OCI-LY1 (cell line): ENCODE results near the gene PAGR1.
A peak's percentile ranks its signal among the peaks of the same experiment; 100 is the strongest.

Experiments used
- H2AFZ ChIP-seq: fragments of 200-600 bp; sonication (generic), shearing (Covaris generic); 2 replicates; pipeline ENCODE4 v1.6.0; 2014; ENCODE audit warnings: antibody characterized with exemption, mild to moderate bottlenecking, low read length
- H3F3A ChIP-seq: fragments of 200-600 bp; sonication (generic), shearing (Covaris generic); 2 replicates; pipeline ENCODE4 v1.6.0; 2014; ENCODE audit warnings: mild to moderate bottlenecking, antibody characterized with exemption, low read length, moderate library complexity; ENCODE audit not compliant: insufficient read depth
- H3K27ac ChIP-seq: fragments of 200-600 bp; sonication (generic); 2 replicates; pipeline ENCODE4 v1.5.1; 2014; ENCODE audit warnings: low read length, mixed run types, mild to moderate bottlenecking, low read depth; ENCODE audit not compliant: poor library complexity, severe bottlenecking
- H3K27me3 ChIP-seq: fragments of 200-600 bp; sonication (generic); 2 replicates; pipeline ENCODE4 v1.6.0; 2014; ENCODE audit warnings: antibody characterized with exemption, mild to moderate bottlenecking, low read length, moderate library complexity; ENCODE audit not compliant: insufficient read depth
- H3K36me3 ChIP-seq: fragments of 200-600 bp; sonication (generic); 2 replicates; pipeline ENCODE4 v1.6.1; 2014; ENCODE audit warnings: mild to moderate bottlenecking, antibody characterized with exemption, low read length, moderate library complexity, mixed read lengths; ENCODE audit not compliant: insufficient read depth
- H3K4me1 ChIP-seq: fragments of 200-600 bp; sonication (generic); 2 replicates; pipeline ENCODE4 v1.5.1; 2014; ENCODE audit warnings: mild to moderate bottlenecking, low read length, moderate library complexity; ENCODE audit not compliant: insufficient read depth, severe bottlenecking
- H3K4me2 ChIP-seq: fragments of 200-600 bp; sonication (generic), shearing (Covaris generic); 2 replicates; pipeline ENCODE4 v1.6.1; 2014; ENCODE audit warnings: low read length
- H3K4me3 ChIP-seq: fragments of 200-600 bp; sonication (generic); 2 replicates; pipeline ENCODE4 v1.5.1; 2014; ENCODE audit warnings: low read length, low read depth, mild to moderate bottlenecking, mixed read lengths; ENCODE audit not compliant: poor library complexity, severe bottlenecking
- H3K79me2 ChIP-seq: fragments of 200-600 bp; shearing (Covaris generic); 2 replicates; pipeline ENCODE4 v1.6.1; 2016; ENCODE audit warnings: mixed run types, low read length, mixed read lengths; ENCODE audit not compliant: insufficient read depth
- H3K9ac ChIP-seq: fragments of 200-600 bp; sonication (generic), shearing (Covaris generic); 2 replicates; pipeline ENCODE4 v1.6.1; 2014; ENCODE audit warnings: mild to moderate bottlenecking, low read length, mixed read lengths
- H3K9me2 ChIP-seq: fragments of 200-600 bp; sonication (generic), shearing (Covaris generic); 2 replicates; pipeline ENCODE4 v1.6.1; 2014; ENCODE audit warnings: low read depth, mild to moderate bottlenecking, low read length, mixed read lengths
- H3K9me3 ChIP-seq: fragments of 200-600 bp; shearing (Covaris generic); 2 replicates; pipeline ENCODE4 v1.6.1; 2014; ENCODE audit warnings: low read length, mixed read lengths
- H4K20me1 ChIP-seq: fragments of 200-600 bp; sonication (generic), shearing (Covaris generic); 2 replicates; pipeline ENCODE4 v1.6.0; 2016; ENCODE audit warnings: mild to moderate bottlenecking, low read length; ENCODE audit not compliant: insufficient read depth
- CTCF ChIP-seq: fragments of 200-600 bp; sonication (generic), shearing (Covaris generic); IDR thresholded peaks from 2 replicates; pipeline ENCODE4 v1.5.1; 2017; ENCODE audit warnings: mild to moderate bottlenecking, antibody characterized with exemption, low read length, moderate library complexity, mixed read lengths
- EZH2 ChIP-seq: fragments of 200-600 bp; sonication (generic), shearing (Covaris generic); IDR thresholded peaks from 2 replicates; pipeline ENCODE4 v1.8.0; 2017; ENCODE audit warnings: borderline replicate concordance, mixed run types, mild to moderate bottlenecking, antibody characterized with exemption, low read length, moderate library complexity, mixed read lengths

The PAGR1 gene

GRCh38 chr16:29806641-29807425 is 9.1 kb upstream of the PAGR1 start:
- H3K9me3 ChIP-seq: no peaks in the 10 kb centered on the region
- no peaks in the 10 kb centered on the region for H3K9me2 ChIP-seq
- H3K9ac ChIP-seq: peak overlapping the region; percentile 81
- H4K20me1 ChIP-seq: no peaks in the 10 kb centered on the region
- peak overlapping the region; percentile 69 for H3K4me3 ChIP-seq
- TF ChIP-seq EZH2 (no peak), CTCF (no peak)
- peak overlapping the region; percentile 77 for H3K27ac ChIP-seq
- H3F3A ChIP-seq: 0 out of 2 replicates have a peak, but pooled peaks cover 3% of the 10 kb centered on the region
- H3K4me1 ChIP-seq: peaks cover 68% of the 10 kb centered on the region
- H3K79me2 ChIP-seq: no peaks in the 10 kb centered on the region
- peak overlapping the region; percentile 81 for H3K4me2 ChIP-seq
- peaks cover 58% of the 10 kb centered on the region for H3K36me3 ChIP-seq
- H2AFZ ChIP-seq: no peak overlapping the region
- H3K27me3 ChIP-seq: no peaks in the 10 kb centered on the region

- no peak overlapping the region for H2AFZ ChIP-seq
- peaks cover 51% of the 10 kb centered on the region for H3K36me3 ChIP-seq
- no peaks in the 10 kb centered on the region for H3K27me3 ChIP-seq
- H3K79me2 ChIP-seq: no peaks in the 10 kb centered on the region
- peaks cover 74% of the 10 kb centered on the region for H3K4me1 ChIP-seq
- H3K9ac ChIP-seq: peak overlapping the region; percentile 74
- TF ChIP-seq EZH2 (no peak), CTCF (peak; percentile 65)
- peak overlapping the region; percentile 81 for H3K4me2 ChIP-seq
- H3K4me3 ChIP-seq: peak overlapping the region; percentile 68
- H3K27ac ChIP-seq: peak overlapping the region; percentile 66
- no peaks in the 10 kb centered on the region for H3K9me3 ChIP-seq
- H3F3A ChIP-seq: no peaks in the 10 kb centered on the region
- H4K20me1 ChIP-seq: no peaks in the 10 kb centered on the region
- H3K9me2 ChIP-seq: no peaks in the 10 kb centered on the region
Observed at GRCh38 chr16:29807426-29808218, 8.3 kb upstream of the PAGR1 start.

GRCh38 chr16:29808219-29808900 is 7.6 kb upstream of the PAGR1 start:
- peaks cover 71% of the 10 kb centered on the region for H3K4me1 ChIP-seq
- H3K27ac ChIP-seq: peak overlapping the region; percentile 66
- TF ChIP-seq EZH2 (no peak), CTCF (no peak)
- peak overlapping the region; percentile 74 for H3K9ac ChIP-seq
- no peaks in the 10 kb centered on the region for H4K20me1 ChIP-seq
- no peaks in the 10 kb centered on the region for H3K79me2 ChIP-seq
- no peaks in the 10 kb centered on the region for H3F3A ChIP-seq
- H3K9me3 ChIP-seq: no peaks in the 10 kb centered on the region
- peaks cover 43% of the 10 kb centered on the region for H3K36me3 ChIP-seq
- peak overlapping the region; percentile 81 for H3K4me2 ChIP-seq
- H2AFZ ChIP-seq: no peak overlapping the region
- no peaks in the 10 kb centered on the region for H3K9me2 ChIP-seq
- peak overlapping the region; percentile 68 for H3K4me3 ChIP-seq
- H3K27me3 ChIP-seq: no peaks in the 10 kb centered on the region
